ENCODE measurements around the gene IFT122. TPM values are rescaled to one million over a fixed set of nuclear protein-coding genes. Genes with fewer than 3 reads are reported as not detected.

The IFT122 gene
- total RNA-seq, 2 donors from 2014 or later = 19.3 to 33.4 TPM

GRCh38 chr3:129441215-129441614 lies 1.2 kb downstream of the IFT122 start:
- peaks cover 36% of the 10 kb centered on the region for H3K36me3 Mint-ChIP-seq (ENCODE audit: low read depth)
- peaks cover 43% of the 10 kb centered on the region for H3K4me1 Mint-ChIP-seq
- H3K27ac Mint-ChIP-seq = peak overlapping the region; percentile 95
- H3K4me3 Mint-ChIP-seq = peak overlapping the region; percentile 89
- no peaks in the 10 kb centered on the region for H3K27me3 Mint-ChIP-seq
- ATAC-seq (replicated peaks) = no peak
- H3K9me3 Mint-ChIP-seq = no peaks in the 10 kb centered on the region

- H3K4me1 Mint-ChIP-seq = peaks cover 37% of the 10 kb centered on the region
- H3K27ac Mint-ChIP-seq = peak overlapping the region; percentile 95
- peak overlapping the region; percentile 89 for H3K4me3 Mint-ChIP-seq
- no peaks in the 10 kb centered on the region for H3K9me3 Mint-ChIP-seq
- peaks cover 30% of the 10 kb centered on the region for H3K36me3 Mint-ChIP-seq (ENCODE audit: low read depth)
- ATAC-seq (replicated peaks) = no peak
- no peaks in the 10 kb centered on the region for H3K27me3 Mint-ChIP-seq
Observed at GRCh38 chr3:129441782-129442181, 1.8 kb downstream of the IFT122 start.

GRCh38 chr3:129442486-129442885 lies 2.5 kb downstream of the IFT122 start:
- peak overlapping the region; percentile 95 for H3K27ac Mint-ChIP-seq
- H3K4me3 Mint-ChIP-seq = peak overlapping the region; percentile 89
- H3K27me3 Mint-ChIP-seq = no peaks in the 10 kb centered on the region
- H3K4me1 Mint-ChIP-seq = peaks cover 34% of the 10 kb centered on the region
- no peaks in the 10 kb centered on the region for H3K9me3 Mint-ChIP-seq
- H3K36me3 Mint-ChIP-seq (ENCODE audit: low read depth) = peaks cover 23% of the 10 kb centered on the region
- ATAC-seq (replicated peaks) = no peak

- Mint-ChIP-seq H3K27me3 (no peaks in the 10 kb centered on the region), H3K4me3 (peak overlapping the region; percentile 89), H3K9me3 (no peaks in the 10 kb centered on the region), H3K27ac (peak overlapping the region; percentile 95), H3K4me1 (peaks cover 30% of the 10 kb centered on the region), H3K36me3 (ENCODE audit: low read depth) (peaks cover 19% of the 10 kb centered on the region)
- ATAC-seq (replicated peaks) = no peak
Observed at GRCh38 chr3:129442947-129443346, 2.9 kb downstream of the IFT122 start.

DNA sequence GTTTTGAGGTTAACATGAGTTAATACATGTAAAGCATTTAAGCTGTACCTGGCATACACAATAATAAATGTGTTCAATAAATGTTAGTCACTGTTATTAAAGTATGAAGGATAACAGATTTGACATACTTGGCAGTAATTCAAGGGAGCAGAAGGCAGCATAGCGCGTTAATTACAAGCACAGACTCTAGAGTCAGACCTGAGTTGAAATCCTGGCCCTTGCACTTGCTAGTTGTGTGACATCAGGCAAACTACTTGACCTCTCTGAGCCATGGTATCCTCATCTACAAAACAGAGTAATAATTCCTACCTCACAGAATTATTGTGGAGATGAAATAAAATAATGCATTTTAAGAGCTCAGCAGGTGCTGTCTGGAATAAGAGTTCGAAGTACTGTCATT lies 5.4 kb downstream of the IFT122 start:
- Mint-ChIP-seq H3K27ac (no peak overlapping the region), H3K9me3 (no peaks in the 10 kb centered on the region), H3K4me3 (no peak overlapping the region), H3K36me3 (ENCODE audit: low read depth) (no peaks in the 10 kb centered on the region), H3K27me3 (no peaks in the 10 kb centered on the region), H3K4me1 (peaks cover 29% of the 10 kb centered on the region)
- no peak for ATAC-seq (replicated peaks)

DNA sequence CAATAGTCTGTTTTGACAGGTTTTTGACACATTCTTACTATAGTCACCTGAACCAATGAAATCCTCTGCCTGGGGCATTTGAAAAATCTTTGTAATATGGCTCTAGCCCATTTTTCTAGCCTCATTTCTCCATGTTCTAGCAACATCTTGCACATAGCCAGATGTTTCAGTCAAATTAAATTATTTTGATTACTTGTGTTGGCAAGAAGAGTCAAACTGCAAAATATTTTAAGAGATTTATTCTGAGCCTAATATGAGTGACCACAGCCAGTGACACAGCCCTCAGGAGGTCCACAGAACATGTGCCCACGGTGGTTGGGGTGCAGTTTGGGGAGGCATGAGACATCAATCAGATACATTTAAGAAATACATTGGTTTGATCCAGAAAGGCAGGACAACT lies 6.9 kb downstream of the IFT122 start:
- no peaks in the 10 kb centered on the region for H3K9me3 Mint-ChIP-seq
- H3K4me1 Mint-ChIP-seq = peaks cover 23% of the 10 kb centered on the region

DNA sequence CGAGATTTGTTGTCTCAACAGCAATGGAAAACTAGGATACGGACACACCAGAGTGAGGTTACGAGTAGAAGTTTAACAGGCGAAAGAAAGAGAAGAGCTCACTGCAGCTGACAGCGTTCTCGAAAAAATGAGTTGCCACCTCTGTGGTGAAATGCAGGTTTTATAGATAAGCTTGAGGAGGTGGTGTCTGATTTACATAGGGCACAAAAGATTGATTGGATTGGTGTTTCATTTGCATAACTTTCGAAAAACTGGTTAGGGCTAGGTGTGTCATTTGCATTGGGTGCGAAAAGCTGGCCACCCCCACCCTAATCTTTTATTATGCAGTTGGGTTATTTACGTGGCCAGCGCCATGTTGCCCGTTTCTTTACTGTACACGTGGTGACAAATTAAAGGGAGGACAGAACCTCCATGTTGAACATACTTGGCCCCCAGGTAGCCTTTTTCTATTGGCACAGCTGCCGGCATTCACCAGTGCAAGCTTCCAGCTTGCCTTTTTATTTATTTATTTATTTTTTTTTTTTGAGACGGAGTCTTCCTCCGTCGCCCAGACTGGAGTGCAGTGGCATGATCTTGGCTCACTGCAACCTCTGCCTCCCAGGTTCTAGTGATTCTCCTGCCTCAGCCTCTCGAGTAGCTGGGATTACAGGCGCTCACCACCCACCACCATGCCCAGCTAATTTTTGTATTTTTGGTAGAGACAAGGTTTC lies 8.3 kb downstream of the IFT122 start:
- ATAC-seq (replicated peaks) = no peak
- Mint-ChIP-seq H3K27me3 (no peaks in the 10 kb centered on the region), H3K4me3 (no peak overlapping the region), H3K4me1 (peaks cover 18% of the 10 kb centered on the region), H3K9me3 (no peaks in the 10 kb centered on the region), H3K36me3 (ENCODE audit: low read depth) (peaks cover 19% of the 10 kb centered on the region), H3K27ac (no peak overlapping the region)

More for the DNA sequence above, 6.9 kb downstream of the IFT122 start:
- H3K4me3 Mint-ChIP-seq = no peak overlapping the region
- ATAC-seq (replicated peaks) = no peak
- H3K27ac Mint-ChIP-seq = no peak overlapping the region
- H3K36me3 Mint-ChIP-seq (ENCODE audit: low read depth) = peaks cover 4% of the 10 kb centered on the region
- H3K27me3 Mint-ChIP-seq = no peaks in the 10 kb centered on the region

GRCh38 chr3:129449279-129450115 lies 9.5 kb downstream of the IFT122 start:
- Mint-ChIP-seq H3K9me3 (no peaks in the 10 kb centered on the region), H3K4me3 (no peak overlapping the region), H3K27me3 (no peaks in the 10 kb centered on the region), H3K36me3 (ENCODE audit: low read depth) (peaks cover 22% of the 10 kb centered on the region), H3K27ac (no peak overlapping the region), H3K4me1 (peaks cover 10% of the 10 kb centered on the region)
- no peak for ATAC-seq (replicated peaks)

- H3K27me3 Mint-ChIP-seq = no peaks in the 10 kb centered on the region
- no peak for ATAC-seq (replicated peaks)
- H3K4me3 Mint-ChIP-seq = no peak overlapping the region
- no peaks in the 10 kb centered on the region for H3K9me3 Mint-ChIP-seq
- peaks cover 10% of the 10 kb centered on the region for H3K4me1 Mint-ChIP-seq
- H3K36me3 Mint-ChIP-seq (ENCODE audit: low read depth) = peaks cover 22% of the 10 kb centered on the region
- no peak overlapping the region for H3K27ac Mint-ChIP-seq
Observed at GRCh38 chr3:129453732-129454131, 13.7 kb downstream of the IFT122 start.

DNA sequence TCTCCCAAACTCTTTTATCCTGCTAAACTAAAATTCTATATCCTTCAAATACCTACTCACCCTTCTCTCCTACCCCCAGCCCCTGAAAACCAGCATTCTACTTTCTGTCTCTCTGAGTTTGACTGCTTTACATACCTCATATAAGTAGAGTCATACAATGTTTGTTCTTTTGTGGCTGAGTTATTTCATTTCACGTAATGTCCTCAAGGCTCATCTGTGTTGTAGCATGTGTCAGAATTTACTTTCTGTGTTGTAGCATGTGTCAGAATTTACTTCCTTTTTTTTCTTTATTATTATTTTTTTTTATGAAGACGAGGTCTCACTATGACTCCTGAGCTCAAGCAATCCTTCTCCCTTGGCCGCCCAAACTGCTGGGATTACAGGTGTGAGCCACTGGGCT lies 20.1 kb downstream of the IFT122 start:
- ATAC-seq (replicated peaks) = no peak

DNA sequence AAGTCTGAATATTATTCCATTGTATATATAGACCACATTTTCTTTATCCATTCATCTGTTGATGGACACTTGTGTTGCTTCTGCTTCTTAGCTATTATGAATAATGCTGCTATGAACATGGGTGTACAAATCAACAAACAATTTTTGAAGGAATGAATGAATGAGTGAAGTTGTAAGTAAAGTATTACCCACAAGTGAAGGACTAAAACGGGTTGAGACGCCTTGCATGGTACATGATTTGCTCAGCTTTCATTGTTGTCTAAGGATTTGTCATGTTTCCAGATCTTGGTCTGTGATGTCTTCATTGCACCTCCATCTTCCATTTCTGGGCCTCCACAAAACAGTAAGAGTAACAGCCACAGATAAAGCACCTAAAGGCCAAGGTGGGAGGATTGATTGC lies 20.5 kb downstream of the IFT122 start:
- peak; percentile 18 for ATAC-seq (replicated peaks)
- Mint-ChIP-seq H3K27me3 (no peaks in the 10 kb centered on the region), H3K9me3 (peaks cover 3% of the 10 kb centered on the region), H3K36me3 (ENCODE audit: low read depth) (peaks cover 7% of the 10 kb centered on the region), H3K4me3 (no peak overlapping the region), H3K4me1 (peaks cover 7% of the 10 kb centered on the region), H3K27ac (peak overlapping the region; percentile 66)

More for the DNA sequence above, 20.1 kb downstream of the IFT122 start:
- Mint-ChIP-seq H3K4me3 (no peak overlapping the region), H3K9me3 (peaks cover 3% of the 10 kb centered on the region), H3K4me1 (peaks cover 7% of the 10 kb centered on the region), H3K27ac (peak overlapping the region; percentile 66), H3K27me3 (no peaks in the 10 kb centered on the region), H3K36me3 (ENCODE audit: low read depth) (peaks cover 7% of the 10 kb centered on the region)

DNA sequence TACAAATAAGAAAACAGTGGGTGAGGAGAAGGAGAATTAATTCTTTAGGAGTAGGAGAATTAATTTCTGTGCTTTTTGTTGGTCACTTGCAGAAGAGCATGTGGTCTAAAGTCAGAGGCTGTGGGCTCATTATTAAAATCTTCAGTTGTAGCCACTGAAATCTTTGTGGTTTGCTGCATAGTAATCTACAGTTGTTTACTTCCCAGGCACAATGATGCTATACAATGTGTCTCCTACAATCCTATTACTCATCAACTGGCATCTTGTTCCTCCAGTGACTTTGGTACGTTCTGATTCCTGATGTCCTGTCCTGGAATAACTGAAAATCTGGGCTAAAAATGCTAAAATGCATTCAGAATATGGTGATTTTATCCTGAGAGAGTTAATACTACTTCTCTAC lies 21.0 kb downstream of the IFT122 start:
- peak; percentile 56 for ATAC-seq (replicated peaks)
- Mint-ChIP-seq H3K27ac (peak overlapping the region; percentile 66), H3K4me3 (no peak overlapping the region)

DNA sequence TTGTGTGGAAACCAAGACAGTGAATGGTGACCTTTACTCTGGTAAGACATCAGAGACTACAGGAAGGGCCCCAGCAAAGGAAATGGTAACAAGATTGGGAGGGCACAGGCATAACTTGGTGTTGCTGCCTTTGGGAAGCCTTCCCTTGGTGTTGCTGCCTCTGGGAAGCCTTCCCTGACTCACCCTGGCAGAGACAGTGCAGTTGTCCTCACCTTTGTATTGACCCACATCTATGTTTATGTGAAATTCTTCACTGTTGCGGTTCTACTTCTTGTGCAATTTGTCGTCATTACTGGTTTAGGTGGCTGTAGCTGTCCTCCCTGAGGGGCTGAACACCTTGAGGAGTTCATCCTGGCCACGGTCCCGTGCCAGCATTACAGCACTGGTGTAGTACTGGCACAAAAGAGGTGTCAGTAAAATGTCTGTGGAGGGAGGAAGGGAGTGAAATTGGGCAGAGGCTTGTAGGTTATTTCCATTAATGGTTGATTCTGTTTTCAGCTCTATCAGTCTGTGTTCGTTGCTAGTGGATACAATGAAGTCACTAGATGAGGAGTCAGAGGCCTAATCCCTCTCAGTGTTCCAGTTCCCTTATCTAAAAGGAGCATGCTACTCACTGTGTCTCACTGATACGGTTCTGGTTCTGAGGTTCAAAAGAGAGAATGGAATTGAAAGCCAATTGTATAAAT lies 21.6 kb downstream of the IFT122 start:
- ATAC-seq (replicated peaks) = peak; percentile 7
- Mint-ChIP-seq H3K4me3 (no peak overlapping the region), H3K9me3 (peaks cover 3% of the 10 kb centered on the region), H3K27ac (peak overlapping the region; percentile 3), H3K36me3 (ENCODE audit: low read depth) (peaks cover 7% of the 10 kb centered on the region), H3K27me3 (no peaks in the 10 kb centered on the region), H3K4me1 (peaks cover 7% of the 10 kb centered on the region)

More for the DNA sequence above, 21.0 kb downstream of the IFT122 start:
- Mint-ChIP-seq H3K9me3 (peaks cover 3% of the 10 kb centered on the region), H3K27me3 (no peaks in the 10 kb centered on the region), H3K36me3 (ENCODE audit: low read depth) (peaks cover 7% of the 10 kb centered on the region), H3K4me1 (peaks cover 7% of the 10 kb centered on the region)

DNA sequence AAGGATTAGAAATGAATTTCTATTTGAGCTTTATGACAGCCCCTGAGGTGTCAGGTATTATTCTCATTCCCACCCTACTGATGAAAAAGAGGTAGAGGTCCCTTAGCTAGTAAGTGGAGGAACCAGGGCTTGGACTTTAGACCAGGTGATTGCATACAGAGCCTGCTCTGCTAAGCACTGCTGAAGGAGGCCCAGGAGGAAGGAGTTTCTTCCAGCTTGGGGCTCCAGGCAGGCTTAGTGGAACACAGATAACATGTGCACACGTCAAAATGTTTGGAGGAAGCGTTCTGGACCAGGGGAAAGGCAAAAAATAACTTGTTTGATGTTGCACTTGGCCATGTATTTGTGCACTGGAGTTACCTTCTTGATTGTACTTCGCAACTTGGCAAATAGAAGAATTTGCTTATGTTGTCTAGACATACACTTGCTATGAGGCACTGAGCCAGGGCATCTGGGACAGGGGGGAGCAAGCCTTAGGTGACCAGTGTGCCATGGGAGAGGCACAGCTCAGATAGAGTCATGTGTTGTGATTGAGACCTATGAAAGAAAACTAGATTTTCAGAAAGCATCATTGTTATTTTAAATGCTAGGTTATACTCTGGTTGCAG lies 22.4 kb downstream of the IFT122 start:
- Mint-ChIP-seq H3K4me3 (no peak overlapping the region), H3K36me3 (ENCODE audit: low read depth) (peaks cover 7% of the 10 kb centered on the region), H3K27ac (no peak overlapping the region), H3K4me1 (peaks cover 7% of the 10 kb centered on the region), H3K9me3 (peaks cover 3% of the 10 kb centered on the region), H3K27me3 (no peaks in the 10 kb centered on the region)
- no peak for ATAC-seq (replicated peaks)
